Retinal pigment epithelial cell (primary cell): ENCODE measurements around the gene CACNA1C.

ENCODE experiments used
- DNase-seq: peaks from one replicate; pipeline ENCODE4 v3.0.0-alpha.2; 2010; ENCODE audit warnings: low read depth
- H3K4me3 ChIP-seq: 2 replicates; pipeline ENCODE4 v1.5.1; 2011; ENCODE audit warnings: mild to moderate bottlenecking, low read length, control low read depth, moderate library complexity
- CTCF ChIP-seq: conservative IDR thresholded peaks from 2 replicates; pipeline ENCODE4 v1.5.1; 2011; ENCODE audit warnings: low read depth, low read length, control low read depth, inconsistent platforms

CACNA1C gene

GRCh38 chr12:2435511-2435910, 382.7 kb downstream of the CACNA1C start:
- no peak overlapping the region for H3K4me3 ChIP-seq
- no peak for TF ChIP-seq CTCF
- DNase-seq = no peak

GRCh38 chr12:2439332-2440100, 386.7 kb downstream of the CACNA1C start:
- no peak overlapping the region for H3K4me3 ChIP-seq
- no peak for DNase-seq
- TF ChIP-seq CTCF = no peak

- TF ChIP-seq CTCF = no peak
- DNase-seq = no peak
- H3K4me3 ChIP-seq = no peak overlapping the region
Observed at GRCh38 chr12:2443776-2444175, 391.0 kb downstream of the CACNA1C start.

- TF ChIP-seq CTCF = no peak
- no peak for DNase-seq
- H3K4me3 ChIP-seq = no peak overlapping the region
Observed at GRCh38 chr12:2445968-2446367, 393.2 kb downstream of the CACNA1C start.

GRCh38 chr12:2447861-2448260, 395.1 kb downstream of the CACNA1C start:
- TF ChIP-seq CTCF = no peak
- no peak overlapping the region for H3K4me3 ChIP-seq
- no peak for DNase-seq

GRCh38 chr12:2449586-2449985, 396.8 kb downstream of the CACNA1C start:
- DNase-seq = no peak
- H3K4me3 ChIP-seq = no peak overlapping the region
- TF ChIP-seq CTCF = no peak

- no peak for TF ChIP-seq CTCF
- H3K4me3 ChIP-seq = no peak overlapping the region
- DNase-seq = no peak
Observed at GRCh38 chr12:2450553-2450952, 397.8 kb downstream of the CACNA1C start.
